H1 (cell line): ENCODE results near the gene GARNL3. TPM values are rescaled to one million over a fixed set of nuclear protein-coding genes. Genes with fewer than 3 reads are reported as not detected.
A peak's percentile ranks its signal among the peaks of the same experiment; 100 is the strongest.

Source experiments
- CTCF ChIA-PET: fragments of 300-600 bp; sonication (Branson Sonifier 250); formaldehyde crosslinking; loops from one replicate; lab custom pipeline; 2021; ENCODE audit not compliant: partially characterized antibody; lab: Charles Lee
- POLR2A ChIA-PET: fragments of 300-600 bp; sonication (Branson Sonifier 250); formaldehyde crosslinking; loops from one replicate; lab custom pipeline; 2021; ENCODE audit warnings: inconsistent platforms; ENCODE audit not compliant: partially characterized antibody; lab: Charles Lee
- DNase-seq, 2 experiments: peaks; one replicate each; pipeline versions ENCODE4 v3.0.0 to v3.0.0-alpha.2; 2010 to 2022; ENCODE audit warnings: low spot score in 2 of 2, low read depth in 1 of 2, mixed read lengths in 1 of 2
- FAIRE-seq: peaks from 2 replicates; lab custom pipeline; 2011; peaks lifted over from hg19 to GRCh38; lab: Jason Lieb, UNC
- H2AFZ ChIP-seq: 2 replicates; pipeline ENCODE4 v1.8.1; 2012; ENCODE audit warnings: low read length, inconsistent platforms
- H2AK5ac ChIP-seq: 2 replicates; pipeline ENCODE4 v1.6.1; 2013; ENCODE audit warnings: low read depth, low read length
- H2BK120ac ChIP-seq: replicated peaks from 2 replicates; pipeline ENCODE3; 2013; ENCODE audit warnings: low read depth, low read length, inconsistent platforms
- H2BK12ac ChIP-seq: 2 replicates; pipeline ENCODE4 v1.6.1; 2013; ENCODE audit warnings: low read depth, low read length
- H2BK15ac ChIP-seq: 2 replicates; pipeline ENCODE4 v1.6.1; 2013; ENCODE audit warnings: low read length
- H2BK20ac ChIP-seq: 2 replicates; pipeline ENCODE4 v1.6.1; 2013; ENCODE audit warnings: low read length
- H2BK5ac ChIP-seq: 2 replicates; pipeline ENCODE4 v1.6.1; 2013; ENCODE audit warnings: low read depth, low read length
- H3K14ac ChIP-seq: 2 replicates; pipeline ENCODE4 v1.6.1; 2013; ENCODE audit warnings: inconsistent platforms; ENCODE audit not compliant: insufficient read length
- H3K18ac ChIP-seq: 2 replicates; pipeline ENCODE4 v1.6.1; 2013; ENCODE audit warnings: low read length; ENCODE audit errors: extremely low read depth
- H3K23ac ChIP-seq: 2 replicates; pipeline ENCODE4 v1.6.1; 2013; ENCODE audit warnings: inconsistent platforms; ENCODE audit not compliant: insufficient read length
- H3K23me2 ChIP-seq: 2 replicates; pipeline ENCODE4 v1.6.1; 2013; ENCODE audit warnings: low read depth, low read length
- H3K27ac ChIP-seq: 2 replicates; pipeline ENCODE4 v1.6.1; 2011; ENCODE audit warnings: low read depth, low read length, inconsistent platforms
- H3K27me3 ChIP-seq, 4 experiments: replicated peaks in 1 of 4; 1 replicate in 1 of 4; 2 replicates in 3 of 4; pipeline versions ENCODE4 v1.6.1 to v1.8.1; 2011 to 2013; ENCODE audit warnings: low read length in 3 of 4, mild to moderate bottlenecking in 3 of 4, inconsistent platforms in 2 of 4, mixed read lengths in 2 of 4, moderate library complexity in 1 of 4; ENCODE audit not compliant: control insufficient read depth in 3 of 4, insufficient read depth in 3 of 4; ENCODE audit errors: extremely low read depth in 1 of 4
- H3K36me3 ChIP-seq, 4 experiments: 2 replicates each; pipeline versions ENCODE4 v1.6.1 to v1.8.1; 2011 to 2013; ENCODE audit warnings: mild to moderate bottlenecking in 4 of 4, low read length in 3 of 4, moderate library complexity in 2 of 4, control low read depth in 1 of 4, inconsistent platforms in 1 of 4; ENCODE audit not compliant: insufficient read depth in 4 of 4, control insufficient read depth in 2 of 4
- H3K4ac ChIP-seq: replicated peaks from 2 replicates; pipeline ENCODE3; 2013; ENCODE audit warnings: low read length, low read depth, mixed read lengths, inconsistent platforms; ENCODE audit not compliant: insufficient read length
- H3K4me1 ChIP-seq, 4 experiments: replicated peaks in 1 of 4; 1 replicate in 1 of 4; 2 replicates in 3 of 4; pipeline versions ENCODE4 v1.6.1 to v1.8.1; 2011 to 2013; ENCODE audit warnings: low read length in 3 of 4, inconsistent platforms in 2 of 4, mixed read lengths in 1 of 4; ENCODE audit not compliant: insufficient read depth in 4 of 4, control insufficient read depth in 3 of 4
- H3K4me2 ChIP-seq, 2 experiments: 2 replicates each; pipeline versions ENCODE4 v1.6.1 to v1.8.1; 2011 to 2013; ENCODE audit warnings: low read depth in 2 of 2, low read length in 2 of 2, control low read depth in 1 of 2, inconsistent platforms in 1 of 2, mild to moderate bottlenecking in 1 of 2; ENCODE audit not compliant: insufficient read depth in 1 of 2
- H3K4me3 ChIP-seq, 4 experiments: fragments of 200-600, 300-600 bp in 1 of 4; sonication (generic), shearing (Covaris generic), sonication (Bioruptor Twin) in 1 of 4; 2 replicates each; pipeline versions ENCODE4 v1.5.1 to v1.8.1; 2011 to 2016; ENCODE audit warnings: low read length in 4 of 4, low read depth in 3 of 4, control low read depth in 2 of 4, inconsistent platforms in 2 of 4, mild to moderate bottlenecking in 2 of 4, mixed read lengths in 1 of 4, moderate library complexity in 1 of 4; ENCODE audit not compliant: insufficient read depth in 2 of 4; ENCODE audit errors: extremely low read depth in 1 of 4
- H3K56ac ChIP-seq: replicated peaks from 2 replicates; pipeline ENCODE3; 2013; ENCODE audit warnings: low read depth, mild to moderate bottlenecking, mixed read lengths, low read length, inconsistent platforms; ENCODE audit not compliant: insufficient read length
- H3K79me1 ChIP-seq: 2 replicates; pipeline ENCODE4 v1.6.1; 2013; ENCODE audit warnings: low read depth, low read length, control low read depth
- H3K79me2 ChIP-seq, 2 experiments: 2 replicates each; pipeline versions ENCODE4 v1.6.1 to v1.8.1; 2012 to 2013; ENCODE audit warnings: low read length in 2 of 2, mild to moderate bottlenecking in 2 of 2, inconsistent platforms in 1 of 2; ENCODE audit not compliant: insufficient read depth in 2 of 2, control insufficient read depth in 1 of 2
- H3K9ac ChIP-seq, 4 experiments: replicated peaks in 1 of 4; 1 replicate in 1 of 4; 2 replicates in 3 of 4; pipeline versions ENCODE4 v1.6.1 to v1.8.1; 2011 to 2013; ENCODE audit warnings: low read depth in 3 of 4, low read length in 3 of 4, control low read depth in 2 of 4, mild to moderate bottlenecking in 2 of 4, moderate library complexity in 2 of 4, inconsistent platforms in 1 of 4; ENCODE audit errors: extremely low read depth in 1 of 4
- H3K9me3 ChIP-seq, 2 experiments: 2 replicates each; pipeline versions ENCODE4 v1.6.1 to v1.8.1; 2012 to 2013; ENCODE audit warnings: mild to moderate bottlenecking in 2 of 2, moderate library complexity in 2 of 2, control low read depth in 1 of 2, inconsistent platforms in 1 of 2, low read depth in 1 of 2, low read length in 1 of 2, mixed read lengths in 1 of 2; ENCODE audit not compliant: insufficient read depth in 2 of 2
- H4K20me1 ChIP-seq, 2 experiments: replicated peaks in 1 of 2; 2 replicates each; pipeline versions ENCODE3 to v1.8.1; 2011 to 2013; ENCODE audit warnings: inconsistent platforms in 2 of 2, low read length in 2 of 2, mild to moderate bottlenecking in 1 of 2; ENCODE audit not compliant: insufficient read depth in 2 of 2, control insufficient read depth in 1 of 2
- H4K5ac ChIP-seq: 2 replicates; pipeline ENCODE4 v1.6.1; 2013; ENCODE audit warnings: low read length, low read depth, mixed read lengths, inconsistent platforms; ENCODE audit not compliant: insufficient read length
- H4K8ac ChIP-seq: 2 replicates; pipeline ENCODE4 v1.8.0; 2013; ENCODE audit warnings: mild to moderate bottlenecking, moderate library complexity, low read length, inconsistent platforms; ENCODE audit not compliant: insufficient read depth; ENCODE audit errors: extremely low read depth
- H4K91ac ChIP-seq: replicated peaks from 2 replicates; pipeline ENCODE3; 2013; ENCODE audit warnings: low read length, mixed read lengths, inconsistent platforms; ENCODE audit not compliant: insufficient read length
- MAFK ChIP-seq: IDR thresholded peaks from 2 replicates; pipeline ENCODE4 v1.6.1; 2012; ENCODE audit warnings: low read depth, mild to moderate bottlenecking, improper control_type of control experiment, low read length
- RFX5 ChIP-seq: IDR thresholded peaks from 2 replicates; pipeline ENCODE4 v1.6.1; 2011; ENCODE audit warnings: low read depth, low read length, improper control_type of control experiment, borderline replicate concordance
- WGBS, 2 experiments: shearing (Covaris generic) in 1 of 2; methylation state at CpG; one replicate each; pipeline versions ENCODE4 v1.1.6 to v1.1.7; 2013 to 2015; ENCODE audit warnings: low lambda C conversion rate in 2 of 2, mixed read lengths in 2 of 2, inconsistent platforms in 1 of 2, low coverage in 1 of 2, missing lambda C conversion rate in 1 of 2; ENCODE audit not compliant: insufficient replicate concordance in 2 of 2, insufficient coverage in 1 of 2, insufficient read length in 1 of 2; ENCODE audit errors: extremely low coverage in 1 of 2, missing lambda C conversion rate in 1 of 2; 5-methylcytosine and 5-hydroxymethylcytosine counted together
- polyA plus RNA-seq, 7 experiments: library from polyadenylated mRNA; depleted of rRNA in 3 of 7; stranded (reverse) in 5 of 7; unstranded in 2 of 7; fragments of >200 nt in 5 of 7; fragments of 200-250 nt in 2 of 7; gene quantifications; 1 replicate in 5 of 7; 2 replicates in 1 of 7; 4 replicates in 1 of 7; pipeline versions ENCODE4 v1.2.1 to v1.2.3, GENCODE V29; 2011 to 2013; ENCODE audit warnings: missing spikeins in 2 of 7, mixed read lengths in 2 of 7
- total RNA-seq: library from RNA; stranded (reverse); fragmentation: NEBNext Ultra II Directional; extraction: Animal tissue kit (Norgen Biotek cat#: 25700); gene quantifications from 2 replicates; pipeline ENCODE4 v1.2.1, GENCODE V29; 2021

Gene GARNL3
- total and polyA plus RNA-seq, 2 of the 8 experiments (the other 6 are each of a cell fraction or from before 2014, with no cell fraction given) = 6.5 to 18.3 TPM

DNA sequence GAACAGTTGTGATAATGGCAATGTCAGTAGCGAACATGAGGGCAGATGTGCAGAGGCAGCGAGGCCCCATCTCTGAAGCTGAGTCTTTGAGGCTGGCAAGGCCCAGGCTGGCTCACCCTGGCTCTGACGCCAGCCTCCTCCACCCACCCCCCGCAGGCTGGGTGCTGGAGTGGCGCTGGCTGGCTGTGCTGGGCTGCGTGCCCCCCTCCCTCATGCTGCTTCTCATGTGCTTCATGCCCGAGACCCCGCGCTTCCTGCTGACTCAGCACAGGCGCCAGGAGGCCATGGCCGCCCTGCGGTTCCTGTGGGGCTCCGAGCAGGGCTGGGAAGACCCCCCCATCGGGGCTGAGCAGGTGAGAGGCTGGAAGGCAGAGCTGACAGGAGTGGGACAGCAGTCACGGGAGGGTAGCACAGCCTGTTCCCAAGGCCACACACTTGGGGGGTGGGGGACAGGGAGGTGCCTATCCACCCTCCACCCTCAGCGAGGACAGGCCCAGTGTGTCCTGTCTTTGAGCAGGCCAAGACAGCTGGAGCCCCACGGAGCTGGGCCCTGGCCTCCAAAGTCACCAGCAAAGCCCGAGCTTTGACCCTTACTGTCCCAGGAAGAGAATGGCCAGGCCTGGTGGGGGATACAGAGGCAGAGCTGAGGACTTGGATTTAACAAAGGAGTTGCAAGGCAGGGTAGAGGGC lies 138.0 kb downstream of the GARNL3 start:
- Histone ChIP-seq H3K27me3 (no peaks in the 10 kb centered on the region), H3K9me3 (no peaks in the 10 kb centered on the region), H3K9ac (no peak overlapping the region)

More for the DNA sequence above, 138.0 kb downstream of the GARNL3 start:
- H2BK15ac ChIP-seq = no peak overlapping the region
- H4K20me1 ChIP-seq = peaks cover 10 to 19% of the 10 kb centered on the region in 2 experiments
- peaks cover 4 to 13% (median 7%) of the 10 kb centered on the region in 4 experiments; a peak in 6 of 8 replicates for H3K36me3 ChIP-seq
- no peak overlapping the region for H2BK20ac ChIP-seq
- 89% methylated on average over 18 of the region's 18 CpGs; no CpG with 5 or more reads in 1 of the 2 experiments for WGBS, 2 experiments
- ChIA-PET CTCF (interaction anchor here (0.8 to 1.9 kb wide), 6 partner anchors 8 to 149 kb away, joined by 3 to 10 read pairs (median 3); no protein-coding TSS in a partner anchor), POLR2A (interaction anchor here (1.2 to 3.0 kb wide), 5 partner anchors 13 to 48 kb away, joined by 3 to 12 read pairs (median 4); partner anchors contain the start of genes LRSAM1, RPL12 and ZNF79)
- H2BK120ac ChIP-seq = no peak overlapping the region
- no peak overlapping the region for H4K5ac ChIP-seq
- no peak overlapping the region for H3K4ac ChIP-seq
- H3K23ac ChIP-seq = no peak overlapping the region
- no peak overlapping the region for H3K56ac ChIP-seq
- H2BK12ac ChIP-seq = no peak overlapping the region
- peaks cover 0 to 15% of the 10 kb centered on the region in 2 experiments; a peak in 1 of 4 replicates for H3K79me2 ChIP-seq
- H3K18ac ChIP-seq = no peak overlapping the region
- H4K91ac ChIP-seq = no peak overlapping the region
- peaks cover 5% of the 10 kb centered on the region; the same call in 1 of the 2 replicates for H3K23me2 ChIP-seq
- H3K27ac ChIP-seq = no peak overlapping the region
- TF ChIP-seq MAFK = peak; percentile 60; the same call in 1 of the 2 replicates
- TF ChIP-seq RFX5 = no peak
- no peak overlapping the region for H4K8ac ChIP-seq
- peaks cover 0 to 7% (median 5%) of the 10 kb centered on the region in 4 experiments; a peak in 6 of 7 replicates for H3K4me1 ChIP-seq
- H2AFZ ChIP-seq = no peak overlapping the region
- H3K79me1 ChIP-seq = peaks cover 3% of the 10 kb centered on the region
- no peak overlapping the region for H3K14ac ChIP-seq
- H2AK5ac ChIP-seq = no peak overlapping the region
- no peak overlapping the region for H3K4me3 ChIP-seq
- no peak for FAIRE-seq
- 0 out of 2 replicates have a peak overlapping the region, but pooled peaks have one; percentile 66 for H2BK5ac ChIP-seq
- no peak for DNase-seq
- no peak overlapping the region for H3K4me2 ChIP-seq
